ENCODE data around the gene HDAC4.

- TF ChIP-seq CTCF (tag by site-specific recombination; IDR thresholded peaks at IDR 0.05) = no peak
- no peak for TF ChIP-seq ZNF223 (tag by site-specific recombination; IDR thresholded peaks at IDR 0.05)
- TF ChIP-seq REST (tag by site-specific recombination; IDR thresholded peaks at IDR 0.05) = no peak
- TF ChIP-seq YY2 (tag by site-specific recombination; IDR thresholded peaks at IDR 0.05) = no peak
- no peak for TF ChIP-seq KLF9 (tag by site-specific recombination; IDR thresholded peaks at IDR 0.05; ENCODE audit: low read depth)
- no peak for TF ChIP-seq SETDB1 (IDR thresholded peaks at IDR 0.05; ENCODE audit: insufficient read length, low read length)
- no peak for TF ChIP-seq HOXA7 (CRISPR knock-in tag; IDR thresholded peaks at IDR 0.05; ENCODE audit: borderline replicate concordance)
- TF ChIP-seq ZBTB49 (tag by site-specific recombination; IDR thresholded peaks at IDR 0.05; ENCODE audit: low read depth) = no peak
- no peak for TF ChIP-seq ZNF175 (tag by site-specific recombination; IDR thresholded peaks at IDR 0.05)
- no peak for TF ChIP-seq ZNF830 (tag by site-specific recombination; IDR thresholded peaks at IDR 0.05; ENCODE audit: low read depth)
- TF ChIP-seq ZNF184 (tag by site-specific recombination; IDR thresholded peaks at IDR 0.05) = no peak
- no peak for TF ChIP-seq ZNF449 (tag by site-specific recombination; IDR thresholded peaks at IDR 0.05)
Observed at GRCh38 chr2:239399921-239400595, 762 bp downstream of the HDAC4 start.
